DOHH2 (cell line): Measurements from ENCODE around the gene C4BPB.

Experiments
- H3F3A ChIP-seq: fragments of 200-600 bp; sonication (generic), shearing (Covaris generic); 2 replicates; pipeline ENCODE4 v1.6.0; 2016; ENCODE audit warnings: antibody characterized with exemption, mild to moderate bottlenecking; ENCODE audit not compliant: control insufficient read depth, insufficient read depth
- H3K27ac ChIP-seq: fragments of 200-600 bp; sonication (generic); 2 replicates; pipeline ENCODE4 v1.5.1; 2014; ENCODE audit warnings: low read depth, mild to moderate bottlenecking, low read length, moderate library complexity
- H3K27me3 ChIP-seq: fragments of 200-600 bp; sonication (generic); 2 replicates; pipeline ENCODE4 v1.6.1; 2014; ENCODE audit warnings: mild to moderate bottlenecking, low read length, mixed read lengths; ENCODE audit not compliant: control insufficient read depth
- H3K36me3 ChIP-seq: fragments of 200-600 bp; sonication (generic); 2 replicates; pipeline ENCODE4 v1.6.1; 2014; ENCODE audit warnings: mild to moderate bottlenecking, low read length, moderate library complexity, mixed read lengths; ENCODE audit not compliant: control insufficient read depth
- H3K4me1 ChIP-seq: fragments of 200-600 bp; sonication (generic); 2 replicates; pipeline ENCODE4 v1.6.1; 2014; ENCODE audit warnings: mild to moderate bottlenecking, low read length, mixed read lengths; ENCODE audit not compliant: control insufficient read depth
- H3K4me2 ChIP-seq: fragments of 200-600 bp; sonication (generic); 2 replicates; pipeline ENCODE4 v1.6.0; 2014; ENCODE audit warnings: mild to moderate bottlenecking, low read length, moderate library complexity
- H3K4me3 ChIP-seq: fragments of 200-600 bp; sonication (generic); 2 replicates; pipeline ENCODE4 v1.5.1; 2014; ENCODE audit warnings: mild to moderate bottlenecking, low read length, mixed read lengths
- H3K79me2 ChIP-seq: fragments of 200-600 bp; sonication (generic); 2 replicates; pipeline ENCODE4 v1.6.1; 2014; ENCODE audit warnings: mild to moderate bottlenecking, low read length, mixed read lengths; ENCODE audit not compliant: control insufficient read depth
- H3K9me2 ChIP-seq: fragments of 200-600 bp; sonication (generic); replicated peaks from 2 replicates; pipeline ENCODE4 v1.6.1; 2014; ENCODE audit warnings: mild to moderate bottlenecking, low read length, mixed read lengths; ENCODE audit not compliant: control insufficient read depth
- H3K9me3 ChIP-seq: fragments of 200-600 bp; sonication (generic); 2 replicates; pipeline ENCODE4 v1.6.1; 2014; ENCODE audit warnings: antibody characterized with exemption, low read length, mixed read lengths; ENCODE audit not compliant: control insufficient read depth, insufficient read depth
- H4K20me1 ChIP-seq: fragments of 200-600 bp; sonication (generic); 2 replicates; pipeline ENCODE4 v1.6.0; 2014; ENCODE audit warnings: low read depth, mild to moderate bottlenecking, antibody characterized with exemption, low read length, moderate library complexity; ENCODE audit not compliant: control insufficient read depth, insufficient read depth
- EZH2phosphoT487 ChIP-seq: fragments of 200-600 bp; sonication (generic); IDR thresholded peaks from 2 replicates; pipeline ENCODE4 v1.6.1; 2017; ENCODE audit warnings: borderline replicate concordance, mild to moderate bottlenecking, antibody characterized with exemption, low read length, moderate library complexity, mixed read lengths
- TF ChIP-seq, protein P1 (sequence below): fragments of 200-600 bp; sonication (generic); IDR thresholded peaks from one replicate; pipeline ENCODE4 v1.5.1; 2014; ENCODE audit warnings: antibody characterized with exemption, mild to moderate bottlenecking, low read depth, low read length; ENCODE audit not compliant: poor library complexity, severe bottlenecking

The C4BPB gene

DNA sequence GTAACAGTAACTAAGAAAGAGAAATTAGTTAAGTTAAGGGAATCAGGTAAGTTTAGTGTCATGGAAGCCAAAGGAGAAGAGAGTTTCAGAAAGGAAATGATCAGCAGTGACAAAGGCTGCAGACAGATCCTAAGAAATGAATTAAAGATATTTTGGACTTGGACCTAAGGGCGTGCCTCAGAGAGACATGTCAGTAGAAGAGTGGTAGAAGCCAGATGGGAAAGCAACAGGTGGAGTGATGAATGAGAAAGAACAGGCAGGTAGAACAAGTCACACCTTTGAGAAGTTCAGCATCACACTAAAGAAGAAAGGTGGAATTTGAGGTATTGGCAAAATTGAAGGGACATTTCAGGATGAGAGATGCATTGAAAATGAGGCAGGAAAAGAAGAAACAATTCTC, 14.0 kb downstream of the C4BPB start:
- TF ChIP-seq EZH2phosphoT487: no peak
- TF ChIP-seq, protein P1, sequence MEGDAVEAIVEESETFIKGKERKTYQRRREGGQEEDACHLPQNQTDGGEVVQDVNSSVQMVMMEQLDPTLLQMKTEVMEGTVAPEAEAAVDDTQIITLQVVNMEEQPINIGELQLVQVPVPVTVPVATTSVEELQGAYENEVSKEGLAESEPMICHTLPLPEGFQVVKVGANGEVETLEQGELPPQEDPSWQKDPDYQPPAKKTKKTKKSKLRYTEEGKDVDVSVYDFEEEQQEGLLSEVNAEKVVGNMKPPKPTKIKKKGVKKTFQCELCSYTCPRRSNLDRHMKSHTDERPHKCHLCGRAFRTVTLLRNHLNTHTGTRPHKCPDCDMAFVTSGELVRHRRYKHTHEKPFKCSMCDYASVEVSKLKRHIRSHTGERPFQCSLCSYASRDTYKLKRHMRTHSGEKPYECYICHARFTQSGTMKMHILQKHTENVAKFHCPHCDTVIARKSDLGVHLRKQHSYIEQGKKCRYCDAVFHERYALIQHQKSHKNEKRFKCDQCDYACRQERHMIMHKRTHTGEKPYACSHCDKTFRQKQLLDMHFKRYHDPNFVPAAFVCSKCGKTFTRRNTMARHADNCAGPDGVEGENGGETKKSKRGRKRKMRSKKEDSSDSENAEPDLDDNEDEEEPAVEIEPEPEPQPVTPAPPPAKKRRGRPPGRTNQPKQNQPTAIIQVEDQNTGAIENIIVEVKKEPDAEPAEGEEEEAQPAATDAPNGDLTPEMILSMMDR: no peak
- H3F3A ChIP-seq: no peaks in the 10 kb centered on the region
- H3K4me2 ChIP-seq: no peak overlapping the region
- no peaks in the 10 kb centered on the region for H3K4me1 ChIP-seq
- H3K79me2 ChIP-seq: no peaks in the 10 kb centered on the region
- H3K4me3 ChIP-seq: no peak overlapping the region
- no peaks in the 10 kb centered on the region for H3K9me2 ChIP-seq
- H3K27me3 ChIP-seq: peaks cover 4% of the 10 kb centered on the region; the same call in 1 of the 2 replicates
- H3K9me3 ChIP-seq: no peaks in the 10 kb centered on the region
- H4K20me1 ChIP-seq: no peaks in the 10 kb centered on the region
- no peaks in the 10 kb centered on the region for H3K36me3 ChIP-seq
- H3K27ac ChIP-seq: no peak overlapping the region

DNA sequence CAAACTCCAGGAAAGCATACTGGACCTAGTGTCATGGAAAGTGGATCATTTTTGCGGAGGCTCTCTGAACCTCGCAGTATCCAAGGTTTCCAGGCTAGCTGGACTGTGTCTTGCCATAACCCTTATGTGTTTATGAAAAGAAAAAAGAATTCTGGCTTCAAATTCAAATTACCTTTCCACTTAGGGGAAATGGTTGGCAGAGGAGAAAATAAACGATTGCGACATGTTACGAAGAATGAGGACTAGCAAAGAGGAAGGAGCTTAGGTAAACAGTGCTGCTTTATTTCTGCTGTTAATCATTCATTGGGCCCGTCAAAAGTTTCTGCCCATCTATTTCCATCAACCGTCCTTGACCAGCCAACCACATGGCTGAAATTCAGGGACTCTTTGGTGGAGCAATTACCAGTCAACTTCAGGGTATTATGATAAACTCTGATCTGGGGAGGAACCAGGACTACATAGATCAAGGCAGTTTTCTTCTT, 15.3 kb downstream of the C4BPB start, which contains the start of gene C4BPA:
C4BPA (plus strand) TSS at position 342 of the 482 bp plus-strand sequence. CDS start 8,793 bp downstream, outside the sequence.
- H3K36me3 ChIP-seq: no peaks in the 10 kb centered on the region
- no peaks in the 10 kb centered on the region for H3K4me1 ChIP-seq
- H3K27me3 ChIP-seq: peaks cover 4% of the 10 kb centered on the region; the same call in 1 of the 2 replicates
- no peaks in the 10 kb centered on the region for H3F3A ChIP-seq
- no peaks in the 10 kb centered on the region for H3K9me2 ChIP-seq
- H3K9me3 ChIP-seq: no peaks in the 10 kb centered on the region
- H3K79me2 ChIP-seq: no peaks in the 10 kb centered on the region
- no peak within 1 kb of the TSS for H3K4me2 ChIP-seq
- TF ChIP-seq EZH2phosphoT487: no peak
- TF ChIP-seq, protein P1: no peak
- no peaks in the 10 kb centered on the region for H4K20me1 ChIP-seq
- no peak within 1 kb of the TSS for H3K4me3 ChIP-seq
- no peak within 1 kb of the TSS for H3K27ac ChIP-seq

DNA sequence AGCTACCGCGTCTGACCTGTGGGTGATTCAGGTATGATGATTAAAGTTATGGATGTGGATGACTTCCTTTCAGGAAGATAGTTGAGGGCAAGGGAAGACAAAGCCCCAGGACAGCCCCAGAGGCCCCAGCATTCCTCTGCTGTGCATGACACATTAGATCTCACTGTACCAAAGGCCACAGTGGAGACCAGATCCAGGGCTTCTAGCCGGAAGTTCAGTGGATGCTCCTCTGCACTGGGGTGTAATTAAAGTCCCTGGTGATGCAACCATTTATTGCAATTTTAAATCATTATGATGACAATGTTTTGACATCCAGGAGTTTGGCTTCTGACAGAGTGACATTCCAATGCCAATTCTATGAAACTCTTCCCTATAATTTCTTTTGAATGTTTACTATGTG, 20.3 kb downstream of the C4BPB start:
- peaks cover 15% of the 10 kb centered on the region; the same call in 1 of the 2 replicates for H3K27me3 ChIP-seq
- H3K27ac ChIP-seq: no peak overlapping the region
- H3K9me2 ChIP-seq: no peaks in the 10 kb centered on the region
- H3F3A ChIP-seq: no peaks in the 10 kb centered on the region
- H3K79me2 ChIP-seq: no peaks in the 10 kb centered on the region
- no peak for TF ChIP-seq EZH2phosphoT487
- TF ChIP-seq, protein P1: no peak
- H3K4me1 ChIP-seq: no peaks in the 10 kb centered on the region
- no peak overlapping the region for H3K4me3 ChIP-seq
- H4K20me1 ChIP-seq: no peaks in the 10 kb centered on the region
- no peaks in the 10 kb centered on the region for H3K9me3 ChIP-seq
- no peaks in the 10 kb centered on the region for H3K36me3 ChIP-seq
- no peak overlapping the region for H3K4me2 ChIP-seq
